Activated naive CD4-positive, alpha-beta T cell (primary cell): ENCODE measurements around the gene UBE3C.
A peak's percentile ranks its signal among the peaks of the same experiment; 100 is the strongest.
"Not testable (repeated sequence)": the region's sequence is repeated elsewhere in the genome, so short reads cannot be mapped to it uniquely, and the experiment has no call there.

Experiments
- DNase-seq, 4 experiments: peaks; one replicate each; lab custom pipeline; 2025; lab: John Stamatoyannopoulos, UW

The UBE3C gene

GRCh38 chr7:157235357-157236333 is 96.9 kb downstream of the UBE3C start:
- DNase-seq, result no peak

DNA sequence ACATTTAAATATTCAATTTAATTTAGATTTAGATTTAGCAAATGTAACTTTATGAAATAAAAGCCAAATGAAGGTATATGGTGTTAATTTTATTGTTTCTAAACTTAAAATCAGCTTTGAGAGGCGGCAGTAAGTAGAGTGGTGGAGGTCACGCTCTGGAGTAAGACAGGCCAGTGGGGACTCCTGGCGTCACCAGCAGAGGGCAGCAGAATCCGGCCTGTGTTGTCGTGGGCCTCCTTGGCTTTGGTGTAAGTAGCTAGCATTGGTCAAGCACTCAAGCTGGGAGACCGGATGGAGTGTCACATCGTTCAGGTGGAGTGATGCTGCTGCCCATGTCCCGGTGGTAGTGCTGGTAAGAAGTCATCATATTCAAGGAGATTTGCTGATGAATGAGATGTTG is 99.4 kb downstream of the UBE3C start:
- no peak for DNase-seq

- DNase-seq, result no peak
These were observed 101.0 kb downstream of the UBE3C start for GRCh38 chr7:157239571-157240270.

- DNase-seq, result no peak
These were observed 102.9 kb downstream of the UBE3C start for GRCh38 chr7:157241631-157242030.

DNA sequence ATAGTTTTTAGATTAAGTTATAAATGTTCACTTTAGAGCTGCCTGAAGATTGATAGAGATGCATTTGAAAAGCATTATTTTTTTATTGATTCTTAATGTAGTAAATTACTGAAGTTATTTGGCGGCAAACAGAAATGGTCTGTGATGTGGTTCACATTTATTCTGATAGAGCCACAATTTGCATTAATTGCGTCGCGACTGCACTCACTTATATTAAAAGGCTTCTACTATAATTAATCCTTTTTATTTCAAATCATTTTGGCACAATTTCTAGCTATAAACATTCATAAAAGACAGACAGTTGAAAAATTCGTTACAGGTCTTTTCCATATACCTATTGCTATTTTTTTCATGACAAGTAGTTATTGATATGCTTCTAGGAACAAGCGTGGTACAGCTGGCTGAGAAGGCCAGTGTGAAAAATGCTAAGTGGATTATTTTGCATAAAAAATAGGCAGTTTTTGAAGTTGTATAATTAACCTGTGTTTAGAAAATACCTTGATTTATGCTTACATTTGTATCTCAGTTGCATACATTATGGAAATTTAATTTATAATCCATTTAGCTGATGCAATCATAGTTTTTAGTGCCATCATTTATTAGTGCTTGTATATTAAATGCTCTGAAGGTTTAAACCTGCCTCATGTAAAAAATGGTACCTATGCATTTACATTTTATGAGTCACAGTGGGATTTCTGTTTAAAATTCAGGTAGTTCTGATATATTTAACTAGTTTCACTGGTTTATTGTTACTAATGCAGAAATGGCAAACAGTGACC is 106.0 kb downstream of the UBE3C start:
- no peak for DNase-seq

DNA sequence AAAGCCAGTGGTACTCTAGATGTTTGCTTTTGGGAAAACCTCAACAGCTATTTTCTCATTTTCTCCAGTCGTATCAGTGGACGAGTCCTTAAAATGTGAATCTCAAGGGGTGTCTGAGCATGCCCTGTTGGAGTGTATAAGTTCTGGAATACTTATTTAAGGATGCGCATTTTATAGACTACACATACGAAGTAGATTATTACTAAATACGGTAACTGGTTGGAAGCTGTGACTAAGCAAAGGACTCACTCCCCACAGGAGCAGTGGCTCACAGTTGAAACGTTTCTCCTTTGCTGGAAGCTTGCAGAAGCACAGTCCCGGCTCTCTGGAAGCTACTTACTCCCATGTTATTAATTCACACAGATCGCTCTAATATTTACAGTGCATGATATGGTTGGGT is 107.3 kb downstream of the UBE3C start:
- no peak for DNase-seq

GRCh38 chr7:157248659-157249058 is 109.9 kb downstream of the UBE3C start:
- no peak for DNase-seq

- peak in 2 of 4 experiments; percentile 4 to 10 for DNase-seq
These were observed 112.0 kb downstream of the UBE3C start for GRCh38 chr7:157250605-157251228.

DNA sequence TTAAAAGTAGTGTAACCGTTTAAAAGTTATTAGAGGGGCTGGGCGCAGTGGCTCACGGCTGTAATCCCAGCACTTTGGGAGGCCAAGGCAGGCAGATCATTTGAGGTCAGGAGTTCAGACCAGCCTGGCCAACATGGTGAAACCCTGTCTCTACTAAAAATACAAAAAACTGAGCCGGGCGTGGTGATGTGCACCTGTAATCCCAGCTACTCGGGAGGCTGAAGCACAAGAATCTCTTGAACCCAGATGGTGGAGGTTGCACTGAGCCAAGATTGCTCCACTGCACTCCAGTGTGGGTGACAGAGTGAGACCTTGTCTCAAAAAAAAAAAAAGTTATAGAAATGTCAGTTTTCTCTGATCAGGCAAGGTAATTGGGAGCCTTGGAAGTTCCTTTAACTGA is 113.1 kb downstream of the UBE3C start:
- DNase-seq, result not testable (repeated sequence)

GRCh38 chr7:157253850-157254249 is 115.1 kb downstream of the UBE3C start:
- no peak for DNase-seq

DNA sequence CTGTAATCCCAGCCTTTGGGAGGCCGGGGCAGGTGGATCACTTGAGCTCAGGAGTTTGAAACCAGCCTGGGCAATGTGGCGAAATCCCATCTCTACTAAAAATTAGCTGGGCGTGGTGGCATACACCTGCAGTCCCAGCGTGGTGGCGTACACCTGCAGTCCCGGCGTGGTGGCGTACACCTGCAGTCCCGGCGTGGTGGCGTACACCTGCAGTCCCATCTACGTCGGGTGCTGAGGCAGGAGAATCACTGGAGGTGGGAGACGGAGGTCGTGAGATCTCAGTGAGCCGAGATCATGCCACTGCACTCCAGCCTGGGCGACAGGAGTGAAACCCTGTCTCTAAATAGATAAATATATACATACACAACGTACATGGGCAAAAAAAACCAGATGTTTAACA is 116.1 kb downstream of the UBE3C start:
- DNase-seq, result not testable (repeated sequence)

- no peak for DNase-seq
These were observed 116.5 kb downstream of the UBE3C start for GRCh38 chr7:157255201-157255606.

GRCh38 chr7:157263156-157263555 is 124.4 kb downstream of the UBE3C start:
- DNase-seq, result no peak

GRCh38 chr7:157265051-157265450 is 126.3 kb downstream of the UBE3C start:
- no peak for DNase-seq

GRCh38 chr7:157266272-157266671 is 127.5 kb downstream of the UBE3C start:
- DNase-seq, result no peak

DNA sequence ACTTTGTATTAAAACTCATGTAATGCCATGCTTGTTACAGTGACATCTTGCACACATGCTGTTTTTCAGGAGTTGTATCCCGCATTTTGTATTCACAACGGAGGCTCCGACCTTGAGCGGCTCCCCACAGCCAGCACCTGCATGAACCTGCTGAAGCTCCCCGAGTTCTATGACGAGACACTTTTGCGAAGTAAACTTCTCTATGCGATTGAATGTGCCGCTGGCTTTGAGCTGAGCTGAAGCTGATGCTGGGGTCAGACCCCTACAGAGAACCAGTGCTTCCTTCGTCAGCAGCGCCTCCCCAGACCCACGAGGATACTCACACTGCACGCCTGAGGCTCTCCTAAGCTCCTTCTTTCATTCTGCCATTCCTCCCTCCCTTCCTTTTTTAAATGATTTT is 128.8 kb downstream of the UBE3C start:
- DNase-seq, result no peak

- DNase-seq, result no peak
These were observed 129.2 kb downstream of the UBE3C start for GRCh38 chr7:157267956-157268355.

GRCh38 chr7:157268540-157268939 is 129.8 kb downstream of the UBE3C start:
- no peak for DNase-seq

- DNase-seq, result no peak
These were observed 130.8 kb downstream of the UBE3C start for GRCh38 chr7:157269341-157270059.

DNA sequence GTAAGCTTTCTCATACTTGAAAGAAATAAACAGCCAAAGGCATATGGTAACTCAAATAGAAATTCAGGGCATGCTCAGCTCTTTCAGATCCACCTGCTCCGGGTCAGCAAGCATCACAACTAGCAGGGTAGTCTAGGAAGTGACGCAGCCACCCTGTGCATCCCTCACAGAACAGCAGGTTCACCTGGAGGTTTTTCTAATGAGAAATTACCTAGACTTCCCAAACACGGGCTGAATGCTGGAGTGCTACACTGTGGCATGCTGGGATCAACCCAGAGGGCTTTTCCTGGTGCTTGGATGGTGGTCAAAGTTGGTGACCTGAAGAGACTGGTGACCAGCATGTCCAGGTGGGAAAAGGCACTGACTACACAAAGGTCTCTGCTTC is 131.3 kb downstream of the UBE3C start:
- no peak for DNase-seq

- DNase-seq, result no peak
These were observed 132.7 kb downstream of the UBE3C start for GRCh38 chr7:157271315-157271990.
